Measurements from ENCODE around the gene FANCC.

FANCC gene

GRCh38 chr9:95261890-95262289, 55.6 kb downstream of the FANCC start:
- TF ChIP-seq EP300 (IDR thresholded peaks at IDR 0.05; ENCODE audit: borderline replicate concordance): no peak
- no peak for TF ChIP-seq TAF1 (IDR thresholded peaks at IDR 0.05; ENCODE audit: low read depth)
- TF ChIP-seq CREB1 (IDR thresholded peaks at IDR 0.05; ENCODE audit: low read depth): no peak
- TF ChIP-seq EGR1 (IDR thresholded peaks at IDR 0.05): no peak
- TF ChIP-seq REST (IDR thresholded peaks at IDR 0.05; ENCODE audit: low read depth): no peak
- TF ChIP-seq ZBTB7A (IDR thresholded peaks at IDR 0.05; ENCODE audit: low read depth): no peak
- no peak for TF ChIP-seq CEBPB (IDR thresholded peaks at IDR 0.05)
- TF ChIP-seq, protein P1, sequence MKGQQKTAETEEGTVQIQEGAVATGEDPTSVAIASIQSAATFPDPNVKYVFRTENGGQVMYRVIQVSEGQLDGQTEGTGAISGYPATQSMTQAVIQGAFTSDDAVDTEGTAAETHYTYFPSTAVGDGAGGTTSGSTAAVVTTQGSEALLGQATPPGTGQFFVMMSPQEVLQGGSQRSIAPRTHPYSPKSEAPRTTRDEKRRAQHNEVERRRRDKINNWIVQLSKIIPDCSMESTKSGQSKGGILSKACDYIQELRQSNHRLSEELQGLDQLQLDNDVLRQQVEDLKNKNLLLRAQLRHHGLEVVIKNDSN (IDR thresholded peaks at IDR 0.05): no peak
- TF ChIP-seq YY1 (IDR thresholded peaks at IDR 0.05; ENCODE audit: low read depth): no peak
- no peak for TF ChIP-seq TEAD4 (IDR thresholded peaks at IDR 0.05)

GRCh38 chr9:95250462-95251221, 66.9 kb downstream of the FANCC start:
- peak; percentile 58 for TF ChIP-seq NFIC (IDR thresholded peaks at IDR 0.05)
- TF ChIP-seq REST (IDR thresholded peaks at IDR 0.05; ENCODE audit: low read depth): no peak

DNA sequence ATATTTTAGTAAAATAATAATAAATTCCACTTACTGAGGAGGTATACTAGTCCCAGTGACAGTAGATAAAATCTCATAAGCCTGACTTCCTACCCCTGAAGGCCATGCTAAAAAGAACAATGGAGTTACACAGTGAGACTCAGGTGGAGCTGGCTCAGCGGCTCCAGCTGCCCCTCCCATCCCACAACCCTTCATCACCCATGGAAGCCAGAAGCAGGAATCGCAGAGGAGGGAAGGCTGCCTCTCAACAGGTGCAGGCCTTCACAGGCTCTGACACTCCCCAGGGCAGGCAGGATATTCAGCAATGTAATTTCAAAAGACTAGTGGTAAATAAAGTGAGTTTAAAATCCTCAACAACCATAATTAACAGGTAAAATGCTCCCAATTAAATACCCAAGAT, 67.5 kb downstream of the FANCC start:
- TF ChIP-seq FOXM1 (IDR thresholded peaks at IDR 0.05; ENCODE audit: borderline replicate concordance, low read depth): no peak
- no peak for TF ChIP-seq YY1 (IDR thresholded peaks at IDR 0.05; ENCODE audit: low read depth)
- TF ChIP-seq RAD21 (IDR thresholded peaks at IDR 0.05; ENCODE audit: low read depth): no peak
- no peak for TF ChIP-seq EP300 (IDR thresholded peaks at IDR 0.05; ENCODE audit: borderline replicate concordance)
- no peak for TF ChIP-seq ZBTB7A (IDR thresholded peaks at IDR 0.05; ENCODE audit: low read depth)
- TF ChIP-seq, protein P1 (IDR thresholded peaks at IDR 0.05): no peak
- no peak for TF ChIP-seq CEBPB (IDR thresholded peaks at IDR 0.05)

DNA sequence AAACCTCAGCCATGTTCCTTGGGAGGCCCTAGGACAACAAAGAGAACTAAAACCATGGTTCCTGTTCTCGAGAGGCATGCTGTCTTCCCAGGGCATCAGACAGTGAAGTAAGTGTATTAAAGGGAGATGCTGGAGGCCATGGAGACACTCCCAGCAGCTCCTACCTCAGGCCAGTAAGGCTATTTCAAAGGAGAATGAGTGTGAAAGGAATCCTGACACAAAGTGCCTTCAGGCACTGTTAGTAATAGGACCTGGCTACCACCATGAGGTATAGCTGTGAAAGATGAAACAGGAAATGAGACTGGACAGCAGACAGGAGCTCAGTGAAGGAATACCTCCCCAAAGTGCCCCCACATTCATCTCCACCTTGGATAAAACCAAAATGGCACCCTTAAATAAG, 71.0 kb downstream of the FANCC start:
- TF ChIP-seq EP300 (IDR thresholded peaks at IDR 0.05; ENCODE audit: borderline replicate concordance) (no peak), NFIC (IDR thresholded peaks at IDR 0.05) (no peak), CREB1 (IDR thresholded peaks at IDR 0.05; ENCODE audit: low read depth) (no peak), FOXM1 (IDR thresholded peaks at IDR 0.05; ENCODE audit: borderline replicate concordance, low read depth) (no peak), REST (IDR thresholded peaks at IDR 0.05; ENCODE audit: low read depth) (no peak), TCF12 (IDR thresholded peaks at IDR 0.05; ENCODE audit: low read depth) (no peak), ZBTB7A (IDR thresholded peaks at IDR 0.05; ENCODE audit: low read depth) (no peak), TAF1 (IDR thresholded peaks at IDR 0.05; ENCODE audit: low read depth) (no peak), TEAD4 (IDR thresholded peaks at IDR 0.05) (no peak), RAD21 (IDR thresholded peaks at IDR 0.05; ENCODE audit: low read depth) (no peak), CEBPB (IDR thresholded peaks at IDR 0.05) (no peak)
- TF ChIP-seq, protein P2, sequence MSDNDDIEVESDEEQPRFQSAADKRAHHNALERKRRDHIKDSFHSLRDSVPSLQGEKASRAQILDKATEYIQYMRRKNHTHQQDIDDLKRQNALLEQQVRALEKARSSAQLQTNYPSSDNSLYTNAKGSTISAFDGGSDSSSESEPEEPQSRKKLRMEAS (IDR thresholded peaks at IDR 0.05): no peak
- TF ChIP-seq, protein P1 (IDR thresholded peaks at IDR 0.05): no peak

Measured in Ishikawa (cell line).